H9 (cell line): ENCODE data around the gene TMEM132C. TPM values are rescaled to one million over a fixed set of nuclear protein-coding genes. Genes with fewer than 3 reads are reported as not detected.

Experiments used
- DNase-seq: peaks from one replicate; pipeline ENCODE4 v3.0.0-alpha.2; 2017
- H2AFZ ChIP-seq: one replicate; pipeline ENCODE4 v1.6.1; 2013; ENCODE audit warnings: mild to moderate bottlenecking, low read length, control low read depth, moderate library complexity
- H2AK5ac ChIP-seq: 2 replicates; pipeline ENCODE4 v1.6.1; 2013; ENCODE audit warnings: low read length, control low read depth, mixed read lengths; ENCODE audit not compliant: insufficient read length
- H2BK120ac ChIP-seq: one replicate; pipeline ENCODE4 v1.6.1; 2013; ENCODE audit warnings: low read depth, mild to moderate bottlenecking, low read length, control low read depth, inconsistent platforms; ENCODE audit not compliant: poor library complexity, severe bottlenecking
- H2BK12ac ChIP-seq: 2 replicates; pipeline ENCODE4 v1.6.1; 2013; ENCODE audit warnings: low read length, control low read depth, mixed read lengths, low read depth; ENCODE audit not compliant: insufficient read length
- H2BK15ac ChIP-seq: 2 replicates; pipeline ENCODE4 v1.6.1; 2013; ENCODE audit warnings: low read depth, low read length, control low read depth
- H2BK20ac ChIP-seq: one replicate; pipeline ENCODE4 v1.6.1; 2013; ENCODE audit warnings: low read depth, mild to moderate bottlenecking, low read length, control low read depth, inconsistent platforms; ENCODE audit not compliant: poor library complexity, severe bottlenecking
- H2BK5ac ChIP-seq: 2 replicates; pipeline ENCODE4 v1.6.1; 2013; ENCODE audit warnings: low read length, control low read depth, mixed read lengths; ENCODE audit not compliant: insufficient read length
- H3K14ac ChIP-seq: 2 replicates; pipeline ENCODE4 v1.6.1; 2013; ENCODE audit warnings: low read length, control low read depth; ENCODE audit not compliant: insufficient read depth
- H3K18ac ChIP-seq: 2 replicates; pipeline ENCODE4 v1.6.1; 2013; ENCODE audit warnings: low read depth, mild to moderate bottlenecking, mixed read lengths, low read length, control low read depth; ENCODE audit not compliant: insufficient read length
- H3K23ac ChIP-seq: 2 replicates; pipeline ENCODE4 v1.6.1; 2013; ENCODE audit warnings: low read length, control low read depth, mixed read lengths, low read depth; ENCODE audit not compliant: insufficient read length
- H3K23me2 ChIP-seq: 2 replicates; pipeline ENCODE4 v1.6.1; 2013; ENCODE audit warnings: low read depth, mild to moderate bottlenecking, mixed read lengths, low read length, control low read depth; ENCODE audit not compliant: insufficient read length, poor library complexity, severe bottlenecking
- H3K27ac ChIP-seq: 2 replicates; pipeline ENCODE4 v1.5.1; 2013; ENCODE audit warnings: low read length, control low read depth, mixed read lengths, low read depth; ENCODE audit not compliant: insufficient read length
- H3K27me3 ChIP-seq: 2 replicates; pipeline ENCODE4 v1.6.1; 2013; ENCODE audit warnings: low read length, control low read depth, inconsistent platforms; ENCODE audit not compliant: insufficient read depth
- H3K4ac ChIP-seq: 2 replicates; pipeline ENCODE4 v1.6.1; 2013; ENCODE audit warnings: low read depth, mild to moderate bottlenecking, control low read depth, inconsistent platforms, low read length, moderate library complexity
- H3K4me1 ChIP-seq: 2 replicates; pipeline ENCODE4 v1.6.1; 2013; ENCODE audit warnings: low read length, control low read depth, inconsistent platforms; ENCODE audit not compliant: insufficient read depth
- H3K4me2 ChIP-seq: 2 replicates; pipeline ENCODE4 v1.6.1; 2013; ENCODE audit warnings: low read length, control low read depth, mixed read lengths; ENCODE audit not compliant: insufficient read length, insufficient read depth
- H3K56ac ChIP-seq: 2 replicates; pipeline ENCODE4 v1.6.1; 2013; ENCODE audit warnings: low read depth, mild to moderate bottlenecking, mixed read lengths, low read length, control low read depth; ENCODE audit not compliant: insufficient read length
- H3K79me1 ChIP-seq: 2 replicates; pipeline ENCODE4 v1.6.1; 2013; ENCODE audit warnings: low read depth, mild to moderate bottlenecking, moderate library complexity, low read length, control low read depth, inconsistent platforms; ENCODE audit not compliant: insufficient read depth, poor library complexity, severe bottlenecking
- H3K79me2 ChIP-seq: 2 replicates; pipeline ENCODE4 v1.6.1; 2013; ENCODE audit warnings: low read length, control low read depth, inconsistent platforms; ENCODE audit not compliant: insufficient read depth
- H3K9ac ChIP-seq: 2 replicates; pipeline ENCODE4 v1.6.1; 2013; ENCODE audit warnings: low read length, control low read depth, mixed read lengths; ENCODE audit not compliant: insufficient read length; ENCODE audit errors: extremely low read depth
- H3K9me3 ChIP-seq: one replicate; pipeline ENCODE4 v1.6.1; 2013; ENCODE audit warnings: low read depth, low read length, inconsistent platforms; ENCODE audit not compliant: control insufficient read depth
- H3T11ph ChIP-seq: one replicate; pipeline ENCODE4 v1.6.1; 2013; ENCODE audit warnings: mild to moderate bottlenecking, low read length, control low read depth, inconsistent platforms
- H4K20me1 ChIP-seq: one replicate; pipeline ENCODE4 v1.6.1; 2013; ENCODE audit not compliant: control insufficient read depth, insufficient read length, insufficient read depth
- H4K5ac ChIP-seq: 2 replicates; pipeline ENCODE4 v1.6.1; 2013; ENCODE audit warnings: low read depth, mild to moderate bottlenecking, mixed read lengths, low read length, control low read depth; ENCODE audit not compliant: insufficient read length
- H4K8ac ChIP-seq: replicated peaks from 2 replicates; pipeline ENCODE4 v1.6.1; 2013; ENCODE audit warnings: low read length, control low read depth, mixed read lengths, low read depth; ENCODE audit not compliant: insufficient read length
- H4K91ac ChIP-seq: 2 replicates; pipeline ENCODE4 v1.6.1; 2013; ENCODE audit warnings: low read depth, mild to moderate bottlenecking, moderate library complexity, mixed read lengths, low read length, control low read depth; ENCODE audit not compliant: insufficient read length
- H3K27ac Mint-ChIP-seq, 3 experiments: 2 replicates in 2 of 3; 3 replicates in 1 of 3; pipeline ENCODE4 v1.8.0; 2020 to 2021; ENCODE audit warnings: mixed read lengths in 3 of 3, mild to moderate bottlenecking in 1 of 3, moderate library complexity in 1 of 3
- H3K27me3 Mint-ChIP-seq: 2 replicates; pipeline ENCODE4 v1.8.0; 2021; ENCODE audit warnings: low read depth, mild to moderate bottlenecking, moderate library complexity, mixed read lengths
- H3K36me3 Mint-ChIP-seq, 3 experiments: 2 replicates in 2 of 3; 3 replicates in 1 of 3; pipeline ENCODE4 v1.8.0; 2020 to 2021; ENCODE audit warnings: low read depth in 3 of 3, mixed read lengths in 3 of 3; ENCODE audit not compliant: insufficient read depth in 1 of 3
- H3K4me1 Mint-ChIP-seq, 2 experiments: 2 replicates each; pipeline ENCODE4 v1.8.0; 2020; ENCODE audit warnings: mixed read lengths in 2 of 2
- H3K4me3 Mint-ChIP-seq, 2 experiments: 2 replicates in 1 of 2; 3 replicates in 1 of 2; pipeline ENCODE4 v1.8.0; 2020 to 2021; ENCODE audit warnings: mild to moderate bottlenecking in 2 of 2, mixed read lengths in 2 of 2, moderate library complexity in 1 of 2
- H3K9me3 Mint-ChIP-seq, 2 experiments: 2 replicates in 1 of 2; 3 replicates in 1 of 2; pipeline ENCODE4 v1.8.0; 2020; ENCODE audit warnings: mild to moderate bottlenecking in 2 of 2, mixed read lengths in 2 of 2, moderate library complexity in 1 of 2
- WGBS: extraction: QIAGEN DNeasy Blood & Tissue Kit; methylation state at CpG from one replicate; pipeline ENCODE4 v1.1.7; 2013; ENCODE audit warnings: missing lambda C conversion rate, low lambda C conversion rate, mixed read lengths; ENCODE audit not compliant: insufficient read length; ENCODE audit errors: extremely low coverage; 5-methylcytosine and 5-hydroxymethylcytosine counted together
- total RNA-seq: library from RNA; stranded (reverse); gene quantifications from 2 replicates; pipeline ENCODE4 v1.2.1, GENCODE V29; 2021
- TF ChIP-seq, protein P1 (sequence below): fragments of 200-600 bp; sonication (generic); conservative IDR thresholded peaks from 3 replicates; pipeline ENCODE4 v1.8.0; 2021; ENCODE audit warnings: antibody characterized with exemption, mild to moderate bottlenecking

The TMEM132C gene
- total RNA-seq, 1 experiment from 2014 or later, result 0.22 TPM

DNA sequence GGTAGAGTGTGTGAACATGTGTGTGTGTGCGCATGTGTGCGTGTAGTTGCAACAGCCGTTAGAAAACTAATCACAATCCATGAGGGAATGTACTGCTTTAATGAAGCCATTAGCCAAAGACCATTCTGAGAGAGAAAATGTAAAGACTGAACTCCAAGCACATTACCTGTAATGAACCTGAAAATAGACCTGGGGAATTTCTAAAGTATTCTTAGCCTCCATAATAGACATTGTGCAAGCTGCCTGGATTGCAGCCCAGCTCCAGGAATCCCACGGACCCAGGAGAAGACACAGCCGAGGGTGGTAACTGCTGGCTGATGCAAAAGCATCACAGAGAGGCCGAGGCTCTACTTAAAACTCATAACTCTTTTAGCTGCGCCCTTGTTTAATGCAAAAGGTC lies 400.2 kb downstream of the TMEM132C start:
- TF ChIP-seq, protein P1, sequence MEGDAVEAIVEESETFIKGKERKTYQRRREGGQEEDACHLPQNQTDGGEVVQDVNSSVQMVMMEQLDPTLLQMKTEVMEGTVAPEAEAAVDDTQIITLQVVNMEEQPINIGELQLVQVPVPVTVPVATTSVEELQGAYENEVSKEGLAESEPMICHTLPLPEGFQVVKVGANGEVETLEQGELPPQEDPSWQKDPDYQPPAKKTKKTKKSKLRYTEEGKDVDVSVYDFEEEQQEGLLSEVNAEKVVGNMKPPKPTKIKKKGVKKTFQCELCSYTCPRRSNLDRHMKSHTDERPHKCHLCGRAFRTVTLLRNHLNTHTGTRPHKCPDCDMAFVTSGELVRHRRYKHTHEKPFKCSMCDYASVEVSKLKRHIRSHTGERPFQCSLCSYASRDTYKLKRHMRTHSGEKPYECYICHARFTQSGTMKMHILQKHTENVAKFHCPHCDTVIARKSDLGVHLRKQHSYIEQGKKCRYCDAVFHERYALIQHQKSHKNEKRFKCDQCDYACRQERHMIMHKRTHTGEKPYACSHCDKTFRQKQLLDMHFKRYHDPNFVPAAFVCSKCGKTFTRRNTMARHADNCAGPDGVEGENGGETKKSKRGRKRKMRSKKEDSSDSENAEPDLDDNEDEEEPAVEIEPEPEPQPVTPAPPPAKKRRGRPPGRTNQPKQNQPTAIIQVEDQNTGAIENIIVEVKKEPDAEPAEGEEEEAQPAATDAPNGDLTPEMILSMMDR, result no peak
- H3K79me2 ChIP-seq, result no peaks in the 10 kb centered on the region
- H3K23me2 ChIP-seq, result no peaks in the 10 kb centered on the region
- no peaks in the 10 kb centered on the region; a peak in 1 of 7 replicates for H3K36me3 Mint-ChIP-seq
- H3K9me3 Mint-ChIP-seq, result peaks cover 2 to 3% of the 10 kb centered on the region in 2 experiments; a peak in 2 of 5 replicates
- no peak overlapping the region for H2BK120ac ChIP-seq
- H3T11ph ChIP-seq, result no peak overlapping the region
- DNase-seq, result no peak
- no peak overlapping the region for H3K27ac ChIP-seq
- peaks cover 3 to 4% of the 10 kb centered on the region in 2 experiments; a peak in 2 of 4 replicates for H3K4me1 Mint-ChIP-seq
- no peak overlapping the region for H2BK20ac ChIP-seq
- no peaks in the 10 kb centered on the region for H3K9me3 ChIP-seq
- H3K79me1 ChIP-seq, result no peaks in the 10 kb centered on the region
- H2BK5ac ChIP-seq, result no peak overlapping the region
- no peak overlapping the region for H2AFZ ChIP-seq
- H3K56ac ChIP-seq, result no peak overlapping the region
- no peak overlapping the region for H2BK12ac ChIP-seq
- H3K27me3 Mint-ChIP-seq, result peaks cover 13% of the 10 kb centered on the region
- H3K27me3 ChIP-seq, result no peaks in the 10 kb centered on the region
- no peak overlapping the region for H3K27ac Mint-ChIP-seq
- no peak overlapping the region for H4K8ac ChIP-seq
- WGBS, result no CpG with 5 or more reads among the region's 7 CpGs
- H3K14ac ChIP-seq, result no peak overlapping the region
- H3K4me2 ChIP-seq, result no peak overlapping the region
- no peak overlapping the region for H3K4ac ChIP-seq
- H3K4me1 ChIP-seq, result no peaks in the 10 kb centered on the region
- no peak overlapping the region for H3K23ac ChIP-seq
- no peak overlapping the region for H2AK5ac ChIP-seq
- H3K4me3 Mint-ChIP-seq, result no peak overlapping the region; a peak in 1 of 5 replicates
- H2BK15ac ChIP-seq, result no peak overlapping the region
- no peaks in the 10 kb centered on the region for H4K20me1 ChIP-seq
- H3K9ac ChIP-seq, result no peak overlapping the region
- H3K18ac ChIP-seq, result no peak overlapping the region
- no peak overlapping the region for H4K91ac ChIP-seq
- H4K5ac ChIP-seq, result no peak overlapping the region
